Measurements from ENCODE around the gene ME3. TPM values are rescaled to one million over a fixed set of nuclear protein-coding genes. Genes with fewer than 3 reads are reported as not detected.
A peak's percentile ranks its signal among the peaks of the same experiment; 100 is the strongest.

The ME3 gene
- total and polyA plus RNA-seq, 4 donors = 7.4 to 38.7 (median 21.2) TPM

- TF ChIP-seq, protein P1, sequence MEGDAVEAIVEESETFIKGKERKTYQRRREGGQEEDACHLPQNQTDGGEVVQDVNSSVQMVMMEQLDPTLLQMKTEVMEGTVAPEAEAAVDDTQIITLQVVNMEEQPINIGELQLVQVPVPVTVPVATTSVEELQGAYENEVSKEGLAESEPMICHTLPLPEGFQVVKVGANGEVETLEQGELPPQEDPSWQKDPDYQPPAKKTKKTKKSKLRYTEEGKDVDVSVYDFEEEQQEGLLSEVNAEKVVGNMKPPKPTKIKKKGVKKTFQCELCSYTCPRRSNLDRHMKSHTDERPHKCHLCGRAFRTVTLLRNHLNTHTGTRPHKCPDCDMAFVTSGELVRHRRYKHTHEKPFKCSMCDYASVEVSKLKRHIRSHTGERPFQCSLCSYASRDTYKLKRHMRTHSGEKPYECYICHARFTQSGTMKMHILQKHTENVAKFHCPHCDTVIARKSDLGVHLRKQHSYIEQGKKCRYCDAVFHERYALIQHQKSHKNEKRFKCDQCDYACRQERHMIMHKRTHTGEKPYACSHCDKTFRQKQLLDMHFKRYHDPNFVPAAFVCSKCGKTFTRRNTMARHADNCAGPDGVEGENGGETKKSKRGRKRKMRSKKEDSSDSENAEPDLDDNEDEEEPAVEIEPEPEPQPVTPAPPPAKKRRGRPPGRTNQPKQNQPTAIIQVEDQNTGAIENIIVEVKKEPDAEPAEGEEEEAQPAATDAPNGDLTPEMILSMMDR (IDR thresholded peaks at IDR 0.05; ENCODE audit: control extremely low read depth, extremely low read depth) = no peak
- peak overlapping the region in 1 of 2 donors; percentile 60 for H3K27ac ChIP-seq (ENCODE audit: low read depth in 1 of 2, low read length in 1 of 2)
- H3K27me3 ChIP-seq (ENCODE audit: control insufficient read depth in 3 of 3, insufficient read depth in 3 of 3, low read length in 2 of 3) = no peaks in the 10 kb centered on the region
- DNase-seq (peak; percentile 76 to 87 (median 78)), ATAC-seq (ENCODE audit: insufficient read depth, low FRiP score) (no peak)
- H3K9ac ChIP-seq (ENCODE audit: insufficient read depth in 1 of 2, low read length in 2 of 2) = no peak overlapping the region
- no peak overlapping the region for H3K4me3 ChIP-seq
- peaks cover 0 to 2% (median 0%) of the 10 kb centered on the region in 4 donors for H3K36me3 ChIP-seq (ENCODE audit: control insufficient read depth in 4 of 4, insufficient read depth in 4 of 4, low read length in 4 of 4)
- no peaks in the 10 kb centered on the region for H3K9me3 ChIP-seq (ENCODE audit: control insufficient read depth in 4 of 4, insufficient read depth in 3 of 4, low read length in 3 of 4)
- H3K4me1 ChIP-seq (ENCODE audit: control insufficient read depth in 5 of 5, insufficient read depth in 5 of 5, low read length in 5 of 5) = peaks cover 0 to 29% (median 3%) of the 10 kb centered on the region in 5 donors
- WGBS, 2 donors = 45 to 56% methylated on average over 5 of the region's 5 CpGs
These were observed 186.0 kb downstream of the ME3 start for GRCh38 chr11:86486261-86487030.

GRCh38 chr11:86484795-86485166 lies 187.6 kb downstream of the ME3 start:
- no peak overlapping the region for H3K4me3 ChIP-seq
- WGBS, 2 donors = 90 to 94% methylated on average over 1 of the region's 1 CpG
- no peaks in the 10 kb centered on the region for H3K9me3 ChIP-seq (ENCODE audit: control insufficient read depth in 4 of 4, insufficient read depth in 3 of 4, low read length in 3 of 4)
- ATAC-seq (ENCODE audit: insufficient read depth, low FRiP score) (no peak), DNase-seq (no peak)
- peak overlapping the region in 1 of 2 donors; percentile 46 for H3K27ac ChIP-seq (ENCODE audit: low read depth in 1 of 2, low read length in 1 of 2)
- H3K27me3 ChIP-seq (ENCODE audit: control insufficient read depth in 3 of 3, insufficient read depth in 3 of 3, low read length in 2 of 3) = no peaks in the 10 kb centered on the region
- TF ChIP-seq, protein P1 (IDR thresholded peaks at IDR 0.05; ENCODE audit: control extremely low read depth, extremely low read depth) = no peak
- H3K36me3 ChIP-seq (ENCODE audit: control insufficient read depth in 4 of 4, insufficient read depth in 4 of 4, low read length in 4 of 4) = peaks cover 0 to 2% (median 0%) of the 10 kb centered on the region in 4 donors
- H3K9ac ChIP-seq (ENCODE audit: insufficient read depth in 1 of 2, low read length in 2 of 2) = no peak overlapping the region
- H3K4me1 ChIP-seq (ENCODE audit: control insufficient read depth in 5 of 5, insufficient read depth in 5 of 5, low read length in 5 of 5) = peaks cover 0 to 14% (median 3%) of the 10 kb centered on the region in 5 donors

DNA sequence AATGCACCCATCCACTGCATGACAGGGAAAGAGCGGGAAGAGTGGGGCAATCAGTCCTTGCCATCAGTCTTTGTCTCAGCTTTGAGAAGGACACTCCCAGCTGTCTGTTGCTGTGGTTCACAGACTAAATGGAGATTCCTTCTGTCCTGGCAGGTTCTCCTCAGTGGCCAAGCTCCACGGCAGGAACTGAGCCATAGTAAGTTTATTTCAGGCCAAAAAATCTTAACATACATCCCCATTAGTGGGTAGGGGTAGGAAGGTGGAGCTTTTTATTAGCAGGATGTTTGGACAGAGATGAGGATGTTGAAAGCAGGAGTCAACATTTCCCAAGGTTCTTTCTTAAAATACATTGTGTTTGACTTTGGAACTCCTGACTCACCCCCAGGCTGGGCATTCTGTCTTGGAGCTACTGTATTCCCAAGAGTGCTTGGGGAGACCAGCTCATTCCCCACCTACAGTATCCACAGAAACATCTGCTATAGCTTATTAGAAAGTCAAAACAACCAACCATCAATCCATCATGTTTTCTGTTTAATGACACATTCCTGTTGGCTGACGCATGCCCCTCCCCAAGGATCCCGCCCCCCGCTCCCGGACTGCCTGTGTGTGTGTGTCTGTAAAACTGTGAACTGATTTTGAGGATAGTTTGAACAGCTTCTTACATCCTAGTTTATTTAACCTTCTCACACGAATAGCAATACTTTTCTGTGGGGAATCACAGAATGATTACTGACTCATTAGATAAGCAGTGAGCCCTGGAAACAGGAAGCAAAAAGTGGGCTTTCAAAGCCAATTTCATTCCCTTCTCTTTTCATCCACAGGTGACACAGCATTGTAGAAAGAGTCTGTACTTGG lies 188.2 kb downstream of the ME3 start:
- Histone ChIP-seq H3K4me1 (ENCODE audit: control insufficient read depth in 5 of 5, insufficient read depth in 5 of 5, low read length in 5 of 5) (peaks cover 0 to 14% (median 3%) of the 10 kb centered on the region in 5 donors), H3K27me3 (ENCODE audit: control insufficient read depth in 3 of 3, insufficient read depth in 3 of 3, low read length in 2 of 3) (no peaks in the 10 kb centered on the region), H3K9ac (ENCODE audit: insufficient read depth in 1 of 2, low read length in 2 of 2) (no peak overlapping the region), H3K9me3 (ENCODE audit: control insufficient read depth in 4 of 4, insufficient read depth in 3 of 4, low read length in 3 of 4) (no peaks in the 10 kb centered on the region), H3K4me3 (no peak overlapping the region), H3K27ac (ENCODE audit: low read depth in 1 of 2, low read length in 1 of 2) (peak overlapping the region; percentile 46 to 72), H3K36me3 (ENCODE audit: control insufficient read depth in 4 of 4, insufficient read depth in 4 of 4, low read length in 4 of 4) (peaks cover 0 to 2% (median 0%) of the 10 kb centered on the region in 4 donors)
- ATAC-seq (ENCODE audit: insufficient read depth, low FRiP score) = peak; percentile 10
- TF ChIP-seq, protein P1 (IDR thresholded peaks at IDR 0.05; ENCODE audit: control extremely low read depth, extremely low read depth) = no peak
- DNase-seq = no peak
- 49 to 72% methylated on average over 7 of the region's 7 CpGs for WGBS, 2 donors
